ENCODE measurements around the gene CIC. TPM values are rescaled to one million over a fixed set of nuclear protein-coding genes. Genes with fewer than 3 reads are reported as not detected.

CIC gene
- total and polyA plus RNA-seq, 2 of the 13 experiments (the other 11 are each of a cell fraction or from before 2014, with no cell fraction given): 5.9 to 8.0 TPM

DNA sequence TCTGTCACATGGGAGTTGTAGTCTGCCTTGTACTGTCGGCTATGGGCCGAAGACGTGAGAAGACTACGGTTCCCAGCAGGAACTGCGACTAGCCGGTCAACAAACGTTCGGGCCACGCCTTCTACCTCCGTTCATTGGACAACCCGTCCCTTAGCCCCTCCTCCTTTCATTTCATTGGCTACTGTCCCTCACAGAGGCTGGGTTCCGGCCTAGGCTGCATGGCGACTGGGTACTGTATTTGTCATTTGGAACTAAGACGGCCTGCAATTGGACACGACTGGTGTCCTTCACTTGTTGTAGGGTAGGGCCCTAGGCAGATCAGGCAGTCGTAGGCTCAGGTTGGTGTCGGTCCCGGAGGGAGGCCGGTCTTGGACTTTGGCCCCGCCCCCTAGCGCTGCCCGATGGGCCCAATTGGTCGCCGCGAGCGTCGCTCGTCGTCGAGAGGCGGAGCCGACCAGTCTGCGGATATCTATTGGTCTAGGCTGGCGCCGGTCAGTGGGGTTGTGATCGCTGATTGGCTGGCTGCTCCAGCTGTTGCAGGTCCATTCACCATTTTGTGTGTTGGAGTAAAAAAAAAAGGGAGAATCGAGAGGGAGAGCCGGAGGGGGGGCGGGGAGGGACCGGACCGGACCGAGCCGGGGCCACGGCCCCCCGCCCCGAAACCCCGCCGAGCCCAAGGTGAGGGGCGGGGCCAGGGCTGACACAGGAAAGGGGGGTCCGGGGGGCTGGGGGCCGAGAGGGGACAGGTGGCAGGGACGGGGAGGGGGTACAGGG, at the start of gene CIC (continued):
- TF ChIP-seq, protein P1, sequence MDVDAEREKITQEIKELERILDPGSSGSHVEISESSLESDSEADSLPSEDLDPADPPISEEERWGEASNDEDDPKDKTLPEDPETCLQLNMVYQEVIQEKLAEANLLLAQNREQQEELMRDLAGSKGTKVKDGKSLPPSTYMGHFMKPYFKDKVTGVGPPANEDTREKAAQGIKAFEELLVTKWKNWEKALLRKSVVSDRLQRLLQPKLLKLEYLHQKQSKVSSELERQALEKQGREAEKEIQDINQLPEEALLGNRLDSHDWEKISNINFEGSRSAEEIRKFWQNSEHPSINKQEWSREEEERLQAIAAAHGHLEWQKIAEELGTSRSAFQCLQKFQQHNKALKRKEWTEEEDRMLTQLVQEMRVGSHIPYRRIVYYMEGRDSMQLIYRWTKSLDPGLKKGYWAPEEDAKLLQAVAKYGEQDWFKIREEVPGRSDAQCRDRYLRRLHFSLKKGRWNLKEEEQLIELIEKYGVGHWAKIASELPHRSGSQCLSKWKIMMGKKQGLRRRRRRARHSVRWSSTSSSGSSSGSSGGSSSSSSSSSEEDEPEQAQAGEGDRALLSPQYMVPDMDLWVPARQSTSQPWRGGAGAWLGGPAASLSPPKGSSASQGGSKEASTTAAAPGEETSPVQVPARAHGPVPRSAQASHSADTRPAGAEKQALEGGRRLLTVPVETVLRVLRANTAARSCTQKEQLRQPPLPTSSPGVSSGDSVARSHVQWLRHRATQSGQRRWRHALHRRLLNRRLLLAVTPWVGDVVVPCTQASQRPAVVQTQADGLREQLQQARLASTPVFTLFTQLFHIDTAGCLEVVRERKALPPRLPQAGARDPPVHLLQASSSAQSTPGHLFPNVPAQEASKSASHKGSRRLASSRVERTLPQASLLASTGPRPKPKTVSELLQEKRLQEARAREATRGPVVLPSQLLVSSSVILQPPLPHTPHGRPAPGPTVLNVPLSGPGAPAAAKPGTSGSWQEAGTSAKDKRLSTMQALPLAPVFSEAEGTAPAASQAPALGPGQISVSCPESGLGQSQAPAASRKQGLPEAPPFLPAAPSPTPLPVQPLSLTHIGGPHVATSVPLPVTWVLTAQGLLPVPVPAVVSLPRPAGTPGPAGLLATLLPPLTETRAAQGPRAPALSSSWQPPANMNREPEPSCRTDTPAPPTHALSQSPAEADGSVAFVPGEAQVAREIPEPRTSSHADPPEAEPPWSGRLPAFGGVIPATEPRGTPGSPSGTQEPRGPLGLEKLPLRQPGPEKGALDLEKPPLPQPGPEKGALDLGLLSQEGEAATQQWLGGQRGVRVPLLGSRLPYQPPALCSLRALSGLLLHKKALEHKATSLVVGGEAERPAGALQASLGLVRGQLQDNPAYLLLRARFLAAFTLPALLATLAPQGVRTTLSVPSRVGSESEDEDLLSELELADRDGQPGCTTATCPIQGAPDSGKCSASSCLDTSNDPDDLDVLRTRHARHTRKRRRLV (CRISPR knock-in tag; IDR thresholded peaks at IDR 0.05): no peak
- TF ChIP-seq ZBTB42 (CRISPR knock-in tag; IDR thresholded peaks at IDR 0.05) (no peak), ZNF101 (CRISPR knock-in tag; IDR thresholded peaks at IDR 0.05; ENCODE audit: borderline replicate concordance, low read depth) (no peak), CEBPB (IDR thresholded peaks at IDR 0.05; ENCODE audit: borderline replicate concordance, low read depth, low read length) (no peak), YY1 (IDR thresholded peaks at IDR 0.05; ENCODE audit: insufficient read depth, insufficient replicate concordance, low read depth, low read length) (peak; percentile 88), ZNF121 (CRISPR knock-in tag; IDR thresholded peaks at IDR 0.05) (no peak), RARA (CRISPR knock-in tag; IDR thresholded peaks at IDR 0.05) (no peak), MAFF (IDR thresholded peaks at IDR 0.05; ENCODE audit: low read depth, low read length) (no peak), FOSL1 (CRISPR knock-in tag; IDR thresholded peaks at IDR 0.05; ENCODE audit: borderline replicate concordance) (no peak)
- TF ChIP-seq, protein P2, sequence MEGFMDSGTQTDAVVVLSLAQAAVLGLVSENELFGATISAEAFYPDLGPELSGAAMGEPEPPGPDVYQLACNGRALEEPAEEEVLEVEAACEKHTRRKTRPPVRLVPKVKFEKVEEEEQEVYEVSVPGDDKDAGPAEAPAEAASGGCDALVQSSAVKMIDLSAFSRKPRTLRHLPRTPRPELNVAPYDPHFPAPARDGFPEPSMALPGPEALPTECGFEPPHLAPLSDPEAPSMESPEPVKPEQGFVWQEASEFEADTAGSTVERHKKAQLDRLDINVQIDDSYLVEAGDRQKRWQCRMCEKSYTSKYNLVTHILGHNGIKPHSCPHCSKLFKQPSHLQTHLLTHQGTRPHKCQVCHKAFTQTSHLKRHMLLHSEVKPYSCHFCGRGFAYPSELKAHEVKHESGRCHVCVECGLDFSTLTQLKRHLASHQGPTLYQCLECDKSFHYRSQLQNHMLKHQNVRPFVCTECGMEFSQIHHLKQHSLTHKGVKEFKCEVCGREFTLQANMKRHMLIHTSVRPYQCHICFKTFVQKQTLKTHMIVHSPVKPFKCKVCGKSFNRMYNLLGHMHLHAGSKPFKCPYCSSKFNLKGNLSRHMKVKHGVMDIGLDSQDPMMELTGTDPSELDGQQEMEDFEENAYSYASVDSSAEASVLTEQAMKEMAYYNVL (CRISPR knock-in tag; IDR thresholded peaks at IDR 0.05; ENCODE audit: borderline replicate concordance): no peak
- TF ChIP-seq, protein P3, sequence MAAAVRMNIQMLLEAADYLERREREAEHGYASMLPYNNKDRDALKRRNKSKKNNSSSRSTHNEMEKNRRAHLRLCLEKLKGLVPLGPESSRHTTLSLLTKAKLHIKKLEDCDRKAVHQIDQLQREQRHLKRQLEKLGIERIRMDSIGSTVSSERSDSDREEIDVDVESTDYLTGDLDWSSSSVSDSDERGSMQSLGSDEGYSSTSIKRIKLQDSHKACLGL (CRISPR knock-in tag; IDR thresholded peaks at IDR 0.05): no peak
- TF ChIP-seq, protein P4, sequence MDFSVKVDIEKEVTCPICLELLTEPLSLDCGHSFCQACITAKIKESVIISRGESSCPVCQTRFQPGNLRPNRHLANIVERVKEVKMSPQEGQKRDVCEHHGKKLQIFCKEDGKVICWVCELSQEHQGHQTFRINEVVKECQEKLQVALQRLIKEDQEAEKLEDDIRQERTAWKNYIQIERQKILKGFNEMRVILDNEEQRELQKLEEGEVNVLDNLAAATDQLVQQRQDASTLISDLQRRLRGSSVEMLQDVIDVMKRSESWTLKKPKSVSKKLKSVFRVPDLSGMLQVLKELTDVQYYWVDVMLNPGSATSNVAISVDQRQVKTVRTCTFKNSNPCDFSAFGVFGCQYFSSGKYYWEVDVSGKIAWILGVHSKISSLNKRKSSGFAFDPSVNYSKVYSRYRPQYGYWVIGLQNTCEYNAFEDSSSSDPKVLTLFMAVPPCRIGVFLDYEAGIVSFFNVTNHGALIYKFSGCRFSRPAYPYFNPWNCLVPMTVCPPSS (IDR thresholded peaks at IDR 0.05): no peak
- TF ChIP-seq, protein P5, sequence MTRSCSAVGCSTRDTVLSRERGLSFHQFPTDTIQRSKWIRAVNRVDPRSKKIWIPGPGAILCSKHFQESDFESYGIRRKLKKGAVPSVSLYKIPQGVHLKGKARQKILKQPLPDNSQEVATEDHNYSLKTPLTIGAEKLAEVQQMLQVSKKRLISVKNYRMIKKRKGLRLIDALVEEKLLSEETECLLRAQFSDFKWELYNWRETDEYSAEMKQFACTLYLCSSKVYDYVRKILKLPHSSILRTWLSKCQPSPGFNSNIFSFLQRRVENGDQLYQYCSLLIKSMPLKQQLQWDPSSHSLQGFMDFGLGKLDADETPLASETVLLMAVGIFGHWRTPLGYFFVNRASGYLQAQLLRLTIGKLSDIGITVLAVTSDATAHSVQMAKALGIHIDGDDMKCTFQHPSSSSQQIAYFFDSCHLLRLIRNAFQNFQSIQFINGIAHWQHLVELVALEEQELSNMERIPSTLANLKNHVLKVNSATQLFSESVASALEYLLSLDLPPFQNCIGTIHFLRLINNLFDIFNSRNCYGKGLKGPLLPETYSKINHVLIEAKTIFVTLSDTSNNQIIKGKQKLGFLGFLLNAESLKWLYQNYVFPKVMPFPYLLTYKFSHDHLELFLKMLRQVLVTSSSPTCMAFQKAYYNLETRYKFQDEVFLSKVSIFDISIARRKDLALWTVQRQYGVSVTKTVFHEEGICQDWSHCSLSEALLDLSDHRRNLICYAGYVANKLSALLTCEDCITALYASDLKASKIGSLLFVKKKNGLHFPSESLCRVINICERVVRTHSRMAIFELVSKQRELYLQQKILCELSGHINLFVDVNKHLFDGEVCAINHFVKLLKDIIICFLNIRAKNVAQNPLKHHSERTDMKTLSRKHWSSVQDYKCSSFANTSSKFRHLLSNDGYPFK (CRISPR knock-in tag; IDR thresholded peaks at IDR 0.05; ENCODE audit: borderline replicate concordance): peak; percentile 55; the same call in 1 of the 2 replicates
- TF ChIP-seq, protein P6, sequence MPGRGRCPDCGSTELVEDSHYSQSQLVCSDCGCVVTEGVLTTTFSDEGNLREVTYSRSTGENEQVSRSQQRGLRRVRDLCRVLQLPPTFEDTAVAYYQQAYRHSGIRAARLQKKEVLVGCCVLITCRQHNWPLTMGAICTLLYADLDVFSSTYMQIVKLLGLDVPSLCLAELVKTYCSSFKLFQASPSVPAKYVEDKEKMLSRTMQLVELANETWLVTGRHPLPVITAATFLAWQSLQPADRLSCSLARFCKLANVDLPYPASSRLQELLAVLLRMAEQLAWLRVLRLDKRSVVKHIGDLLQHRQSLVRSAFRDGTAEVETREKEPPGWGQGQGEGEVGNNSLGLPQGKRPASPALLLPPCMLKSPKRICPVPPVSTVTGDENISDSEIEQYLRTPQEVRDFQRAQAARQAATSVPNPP (CRISPR knock-in tag; IDR thresholded peaks at IDR 0.05): no peak
